ENCODE data around the gene TMIE.
A peak's percentile ranks its signal among the peaks of the same experiment; 100 is the strongest.

The TMIE gene

DNA sequence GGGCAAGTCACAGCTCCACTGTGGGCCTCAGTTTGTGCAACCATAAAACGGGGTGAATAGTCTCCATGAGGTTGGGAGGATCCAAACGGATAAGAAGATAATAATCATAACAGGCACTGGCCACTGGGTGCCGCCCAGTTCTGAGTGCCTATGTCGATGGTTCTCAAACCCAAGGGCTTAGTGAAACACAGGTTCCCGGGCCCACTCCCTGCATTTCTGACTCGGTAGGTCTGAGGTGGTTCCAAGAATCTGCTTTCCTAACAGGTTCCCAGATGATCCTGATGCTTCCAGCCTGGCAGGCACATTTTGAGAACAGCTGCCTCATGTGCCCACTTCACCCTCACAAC, 28.9 kb upstream of the TMIE start:
- H3K4me2 ChIP-seq (ENCODE audit: low read length), result no peak overlapping the region
- no peaks in the 10 kb centered on the region for H3K9me3 ChIP-seq (ENCODE audit: control insufficient read depth, insufficient read depth, low read length)
- TF ChIP-seq EZH2phosphoT487 (IDR thresholded peaks at IDR 0.05; ENCODE audit: borderline replicate concordance, low read length), result no peak
- TF ChIP-seq, protein P1, sequence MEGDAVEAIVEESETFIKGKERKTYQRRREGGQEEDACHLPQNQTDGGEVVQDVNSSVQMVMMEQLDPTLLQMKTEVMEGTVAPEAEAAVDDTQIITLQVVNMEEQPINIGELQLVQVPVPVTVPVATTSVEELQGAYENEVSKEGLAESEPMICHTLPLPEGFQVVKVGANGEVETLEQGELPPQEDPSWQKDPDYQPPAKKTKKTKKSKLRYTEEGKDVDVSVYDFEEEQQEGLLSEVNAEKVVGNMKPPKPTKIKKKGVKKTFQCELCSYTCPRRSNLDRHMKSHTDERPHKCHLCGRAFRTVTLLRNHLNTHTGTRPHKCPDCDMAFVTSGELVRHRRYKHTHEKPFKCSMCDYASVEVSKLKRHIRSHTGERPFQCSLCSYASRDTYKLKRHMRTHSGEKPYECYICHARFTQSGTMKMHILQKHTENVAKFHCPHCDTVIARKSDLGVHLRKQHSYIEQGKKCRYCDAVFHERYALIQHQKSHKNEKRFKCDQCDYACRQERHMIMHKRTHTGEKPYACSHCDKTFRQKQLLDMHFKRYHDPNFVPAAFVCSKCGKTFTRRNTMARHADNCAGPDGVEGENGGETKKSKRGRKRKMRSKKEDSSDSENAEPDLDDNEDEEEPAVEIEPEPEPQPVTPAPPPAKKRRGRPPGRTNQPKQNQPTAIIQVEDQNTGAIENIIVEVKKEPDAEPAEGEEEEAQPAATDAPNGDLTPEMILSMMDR (IDR thresholded peaks at IDR 0.05; ENCODE audit: low read depth, low read length, poor library complexity, severe bottlenecking), result no peak
- H3K4me3 ChIP-seq (ENCODE audit: low read length), result no peak overlapping the region
- peaks cover 4% of the 10 kb centered on the region; the same call in 1 of the 2 replicates for H3K27me3 ChIP-seq (ENCODE audit: control insufficient read depth, low read length)
- no peaks in the 10 kb centered on the region for H3K79me2 ChIP-seq (ENCODE audit: control insufficient read depth, low read length)
- H3K27ac ChIP-seq (ENCODE audit: low read depth, low read length), result no peak overlapping the region
- H3K36me3 ChIP-seq (ENCODE audit: control insufficient read depth, low read length), result no peaks in the 10 kb centered on the region
- H3K4me1 ChIP-seq (ENCODE audit: control insufficient read depth, low read length), result no peaks in the 10 kb centered on the region
- H3F3A ChIP-seq (ENCODE audit: control insufficient read depth, insufficient read depth), result no peaks in the 10 kb centered on the region
- no peaks in the 10 kb centered on the region for H4K20me1 ChIP-seq (ENCODE audit: control insufficient read depth, insufficient read depth, low read depth, low read length)
- H3K9me2 ChIP-seq (replicated peaks; ENCODE audit: control insufficient read depth, low read length), result no peaks in the 10 kb centered on the region

DNA sequence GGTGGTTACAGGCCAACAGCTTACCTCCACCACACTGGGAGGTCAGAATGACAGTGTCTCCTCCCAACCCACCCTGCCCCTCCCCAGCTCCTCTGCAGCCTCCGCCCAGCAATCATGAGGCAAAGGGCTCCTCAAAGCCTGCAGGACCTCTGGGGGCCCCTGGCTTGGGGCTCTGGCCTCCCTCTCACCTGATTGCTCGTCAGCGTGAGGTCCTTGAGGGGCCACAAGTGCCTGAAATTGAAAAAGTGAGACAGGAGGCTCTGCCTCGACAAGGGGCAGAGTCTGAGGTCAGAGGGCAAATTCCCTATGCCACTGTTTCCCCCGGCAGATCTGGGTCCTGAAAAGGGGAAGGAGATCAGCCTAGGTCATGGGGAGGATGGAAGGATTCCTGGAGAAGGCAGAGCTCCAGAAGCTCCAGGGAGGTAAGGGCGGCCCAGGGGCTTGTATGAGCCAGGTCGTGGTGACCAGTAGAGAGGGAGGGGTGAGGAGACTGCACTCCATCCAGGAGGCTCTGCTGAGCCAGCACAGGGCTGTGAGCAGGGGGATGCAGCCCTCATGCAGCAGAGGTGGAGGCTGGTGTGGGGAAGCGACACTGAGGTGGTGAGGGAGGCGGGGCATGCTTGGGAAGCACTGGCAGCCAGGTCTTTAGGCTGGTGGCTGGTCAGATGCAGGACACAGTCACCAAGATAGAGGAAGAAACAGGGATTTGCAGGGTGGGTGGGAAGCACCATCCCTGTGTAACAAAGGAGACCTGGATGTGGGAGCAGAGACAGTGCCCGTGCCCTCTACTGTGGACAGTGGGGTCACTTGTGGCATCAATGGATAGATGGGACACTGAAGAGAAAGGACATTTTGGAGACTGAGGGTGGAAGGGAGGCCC, 27.8 kb upstream of the TMIE start:
- H3K9me3 ChIP-seq (ENCODE audit: control insufficient read depth, insufficient read depth, low read length), result no peaks in the 10 kb centered on the region
- H3K36me3 ChIP-seq (ENCODE audit: control insufficient read depth, low read length), result no peaks in the 10 kb centered on the region

DNA sequence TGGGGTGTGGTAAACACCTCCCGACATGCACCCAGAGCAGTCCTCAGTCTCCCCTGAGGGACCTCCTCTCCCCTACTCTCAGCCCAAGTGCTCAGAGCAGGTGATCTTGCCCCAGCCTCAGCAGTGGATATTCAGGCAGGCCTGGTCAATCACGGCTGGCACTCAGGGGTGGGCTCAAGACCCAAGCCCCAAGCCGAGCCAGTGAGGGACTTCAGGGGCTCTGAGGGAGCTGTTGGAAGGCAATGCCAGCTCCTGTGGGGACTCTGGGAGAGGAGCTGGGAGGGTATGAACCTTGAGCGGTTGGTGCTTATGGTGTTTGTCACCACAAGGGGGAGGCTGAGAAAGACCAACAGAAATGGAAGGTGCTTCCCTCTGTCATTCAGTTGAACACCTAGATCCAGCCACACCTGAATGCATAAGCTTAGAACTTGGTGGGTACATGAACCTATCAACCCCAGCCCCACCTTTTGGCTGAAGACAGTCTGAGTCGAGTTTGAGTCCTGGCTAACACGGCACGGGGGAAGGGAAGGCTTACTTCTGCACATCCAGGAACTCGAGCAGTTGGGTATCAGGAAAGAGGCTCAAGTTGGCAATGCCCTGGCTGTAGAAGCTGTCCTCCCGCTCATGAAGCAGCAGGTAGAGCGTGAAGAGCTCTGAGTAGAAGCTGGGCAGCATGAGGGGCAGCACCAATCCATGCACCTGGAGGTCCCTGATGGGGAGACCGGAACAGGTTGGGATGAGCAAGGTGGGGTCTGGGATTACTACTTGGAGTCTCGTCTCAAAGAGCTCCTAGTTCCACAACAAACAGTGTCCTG, 27.0 kb upstream of the TMIE start:
- H3K4me3 ChIP-seq (ENCODE audit: low read length), result no peak overlapping the region
- no peaks in the 10 kb centered on the region for H3K36me3 ChIP-seq (ENCODE audit: control insufficient read depth, low read length)
- no peaks in the 10 kb centered on the region for H3F3A ChIP-seq (ENCODE audit: control insufficient read depth, insufficient read depth)
- peaks cover 11% of the 10 kb centered on the region for H3K27me3 ChIP-seq (ENCODE audit: control insufficient read depth, low read length)
- no peaks in the 10 kb centered on the region for H3K79me2 ChIP-seq (ENCODE audit: control insufficient read depth, low read length)
- no peaks in the 10 kb centered on the region for H3K4me1 ChIP-seq (ENCODE audit: control insufficient read depth, low read length)
- no peaks in the 10 kb centered on the region for H3K9me2 ChIP-seq (replicated peaks; ENCODE audit: control insufficient read depth, low read length)
- H3K27ac ChIP-seq (ENCODE audit: low read depth, low read length), result no peak overlapping the region
- no peak for TF ChIP-seq EZH2phosphoT487 (IDR thresholded peaks at IDR 0.05; ENCODE audit: borderline replicate concordance, low read length)
- TF ChIP-seq, protein P1 (IDR thresholded peaks at IDR 0.05; ENCODE audit: low read depth, low read length, poor library complexity, severe bottlenecking), result peak; percentile 43
- H3K9me3 ChIP-seq (ENCODE audit: control insufficient read depth, insufficient read depth, low read length), result no peaks in the 10 kb centered on the region
- no peaks in the 10 kb centered on the region for H4K20me1 ChIP-seq (ENCODE audit: control insufficient read depth, insufficient read depth, low read depth, low read length)
- no peak overlapping the region for H3K4me2 ChIP-seq (ENCODE audit: low read length)

More for the DNA sequence above, 27.8 kb upstream of the TMIE start:
- no peaks in the 10 kb centered on the region for H3F3A ChIP-seq (ENCODE audit: control insufficient read depth, insufficient read depth)
- H4K20me1 ChIP-seq (ENCODE audit: control insufficient read depth, insufficient read depth, low read depth, low read length), result no peaks in the 10 kb centered on the region
- no peak overlapping the region for H3K4me3 ChIP-seq (ENCODE audit: low read length)
- no peak overlapping the region for H3K27ac ChIP-seq (ENCODE audit: low read depth, low read length)
- TF ChIP-seq EZH2phosphoT487 (IDR thresholded peaks at IDR 0.05; ENCODE audit: borderline replicate concordance, low read length), result no peak
- TF ChIP-seq, protein P1 (IDR thresholded peaks at IDR 0.05; ENCODE audit: low read depth, low read length, poor library complexity, severe bottlenecking), result no peak
- H3K79me2 ChIP-seq (ENCODE audit: control insufficient read depth, low read length), result no peaks in the 10 kb centered on the region
- peaks cover 7% of the 10 kb centered on the region for H3K27me3 ChIP-seq (ENCODE audit: control insufficient read depth, low read length)
- H3K4me1 ChIP-seq (ENCODE audit: control insufficient read depth, low read length), result no peaks in the 10 kb centered on the region
- no peak overlapping the region for H3K4me2 ChIP-seq (ENCODE audit: low read length)
- no peaks in the 10 kb centered on the region for H3K9me2 ChIP-seq (replicated peaks; ENCODE audit: control insufficient read depth, low read length)
